ENCODE measurements around the gene ZNF365.

DNA sequence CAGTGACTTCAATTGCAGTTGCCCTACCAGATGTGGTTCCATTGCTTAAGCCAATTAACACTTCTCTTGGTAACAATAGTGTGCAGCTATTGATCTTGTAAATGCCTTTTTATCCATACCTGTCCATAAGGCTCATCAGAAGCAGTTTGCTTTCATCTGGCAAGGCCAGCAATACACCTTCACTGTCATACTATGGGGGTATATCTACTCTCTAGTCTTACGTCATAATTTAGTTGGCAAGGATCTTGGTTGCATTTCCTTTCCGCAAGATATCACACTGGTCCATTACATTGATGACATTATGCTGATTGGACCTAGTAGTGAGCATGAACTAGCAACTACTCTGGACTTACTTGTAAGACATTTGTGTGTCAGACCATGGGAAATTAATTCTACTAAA lies 17.7 kb upstream of the ZNF365 start:
- no peak for TF ChIP-seq CTCF (IDR thresholded peaks at IDR 0.05; ENCODE audit: low read length)
- no peak for TF ChIP-seq EZH2 (optimal IDR thresholded peaks at IDR 0.05; ENCODE audit: low read depth, low read length)
- TF ChIP-seq EZH2phosphoT487 (IDR thresholded peaks at IDR 0.05; ENCODE audit: low read length), result no peak

Data from MM.1S (cell line).